Nephron (organoid): ENCODE data around the gene CAMKMT.
A peak's percentile ranks its signal among the peaks of the same experiment; 100 is the strongest.

Experiments
- H3K27ac Mint-ChIP-seq, 3 experiments: 2 replicates each; pipeline ENCODE4 v1.8.0; 2020; ENCODE audit warnings: mixed read lengths in 3 of 3, mild to moderate bottlenecking in 2 of 3, moderate library complexity in 1 of 3
- H3K27me3 Mint-ChIP-seq: 2 replicates; pipeline ENCODE4 v1.8.0; 2021; ENCODE audit warnings: low read depth, mild to moderate bottlenecking, moderate library complexity, mixed read lengths
- H3K36me3 Mint-ChIP-seq: 2 replicates; pipeline ENCODE4 v1.8.0; 2020; ENCODE audit warnings: low read depth, mixed read lengths
- H3K4me1 Mint-ChIP-seq: 2 replicates; pipeline ENCODE4 v1.8.0; 2020; ENCODE audit warnings: mixed read lengths
- H3K4me3 Mint-ChIP-seq, 3 experiments: 2 replicates each; pipeline ENCODE4 v1.8.0; 2020; ENCODE audit warnings: mild to moderate bottlenecking in 3 of 3, mixed read lengths in 3 of 3, moderate library complexity in 2 of 3
- H3K9me3 Mint-ChIP-seq: 2 replicates; pipeline ENCODE4 v1.8.0; 2020; ENCODE audit warnings: mixed read lengths
- TF ChIP-seq, protein P1 (sequence below), 3 experiments: fragments of 200-600 bp; sonication (generic); IDR thresholded peaks; one replicate each; pipeline ENCODE4 v1.5.0; 2021; ENCODE audit warnings: antibody characterized with exemption in 3 of 3; ENCODE audit not compliant: unreplicated experiment in 3 of 3

Gene CAMKMT

GRCh38 chr2:44671276-44671675, 309.5 kb downstream of the CAMKMT start:
- H3K9me3 Mint-ChIP-seq, result no peaks in the 10 kb centered on the region
- H3K4me3 Mint-ChIP-seq, result no peak overlapping the region
- no peak overlapping the region for H3K27ac Mint-ChIP-seq
- TF ChIP-seq, protein P1, sequence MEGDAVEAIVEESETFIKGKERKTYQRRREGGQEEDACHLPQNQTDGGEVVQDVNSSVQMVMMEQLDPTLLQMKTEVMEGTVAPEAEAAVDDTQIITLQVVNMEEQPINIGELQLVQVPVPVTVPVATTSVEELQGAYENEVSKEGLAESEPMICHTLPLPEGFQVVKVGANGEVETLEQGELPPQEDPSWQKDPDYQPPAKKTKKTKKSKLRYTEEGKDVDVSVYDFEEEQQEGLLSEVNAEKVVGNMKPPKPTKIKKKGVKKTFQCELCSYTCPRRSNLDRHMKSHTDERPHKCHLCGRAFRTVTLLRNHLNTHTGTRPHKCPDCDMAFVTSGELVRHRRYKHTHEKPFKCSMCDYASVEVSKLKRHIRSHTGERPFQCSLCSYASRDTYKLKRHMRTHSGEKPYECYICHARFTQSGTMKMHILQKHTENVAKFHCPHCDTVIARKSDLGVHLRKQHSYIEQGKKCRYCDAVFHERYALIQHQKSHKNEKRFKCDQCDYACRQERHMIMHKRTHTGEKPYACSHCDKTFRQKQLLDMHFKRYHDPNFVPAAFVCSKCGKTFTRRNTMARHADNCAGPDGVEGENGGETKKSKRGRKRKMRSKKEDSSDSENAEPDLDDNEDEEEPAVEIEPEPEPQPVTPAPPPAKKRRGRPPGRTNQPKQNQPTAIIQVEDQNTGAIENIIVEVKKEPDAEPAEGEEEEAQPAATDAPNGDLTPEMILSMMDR (IDR thresholded peaks at IDR 0.05; ENCODE audit: unreplicated experiment in 3 of 3), result no peak
- H3K36me3 Mint-ChIP-seq, result no peaks in the 10 kb centered on the region
- H3K4me1 Mint-ChIP-seq, result no peaks in the 10 kb centered on the region
- peaks cover 4% of the 10 kb centered on the region for H3K27me3 Mint-ChIP-seq

DNA sequence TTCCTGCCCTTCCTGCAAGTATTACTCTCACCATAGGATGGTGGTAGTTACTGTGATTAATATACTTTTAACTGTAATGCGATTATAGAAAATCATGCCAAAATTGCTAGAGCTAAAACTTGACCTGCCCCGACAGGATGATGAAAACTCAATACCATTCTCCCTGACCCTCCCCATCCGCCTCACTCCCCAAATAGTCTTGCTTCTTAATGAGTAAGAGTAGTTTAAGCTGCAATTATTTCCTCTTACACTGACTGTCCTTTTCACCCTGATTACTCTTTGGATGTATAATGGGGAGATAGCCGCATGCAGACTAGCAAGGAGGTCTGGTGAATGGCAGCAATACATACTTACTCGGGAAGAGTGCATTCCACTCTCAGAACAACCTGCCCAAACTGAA, 310.2 kb downstream of the CAMKMT start:
- no peak overlapping the region for H3K4me3 Mint-ChIP-seq
- H3K9me3 Mint-ChIP-seq, result no peaks in the 10 kb centered on the region
- H3K27me3 Mint-ChIP-seq, result peaks cover 4% of the 10 kb centered on the region
- no peaks in the 10 kb centered on the region for H3K4me1 Mint-ChIP-seq
- TF ChIP-seq, protein P1 (IDR thresholded peaks at IDR 0.05; ENCODE audit: unreplicated experiment in 3 of 3), result no peak
- no peak overlapping the region for H3K27ac Mint-ChIP-seq
- no peaks in the 10 kb centered on the region for H3K36me3 Mint-ChIP-seq

GRCh38 chr2:44672431-44672830, 310.7 kb downstream of the CAMKMT start:
- no peaks in the 10 kb centered on the region for H3K4me1 Mint-ChIP-seq
- no peak overlapping the region for H3K4me3 Mint-ChIP-seq
- H3K27ac Mint-ChIP-seq, result no peak overlapping the region
- peaks cover 4% of the 10 kb centered on the region for H3K27me3 Mint-ChIP-seq
- no peaks in the 10 kb centered on the region for H3K9me3 Mint-ChIP-seq
- no peaks in the 10 kb centered on the region for H3K36me3 Mint-ChIP-seq
- TF ChIP-seq, protein P1 (IDR thresholded peaks at IDR 0.05; ENCODE audit: unreplicated experiment in 3 of 3), result no peak

GRCh38 chr2:44674473-44675284, 312.9 kb downstream of the CAMKMT start:
- no peaks in the 10 kb centered on the region for H3K36me3 Mint-ChIP-seq
- peaks cover 4% of the 10 kb centered on the region for H3K27me3 Mint-ChIP-seq
- peaks cover 1% of the 10 kb centered on the region for H3K4me1 Mint-ChIP-seq
- TF ChIP-seq, protein P1 (IDR thresholded peaks at IDR 0.05; ENCODE audit: unreplicated experiment in 3 of 3), result no peak
- H3K4me3 Mint-ChIP-seq, result no peak overlapping the region
- no peaks in the 10 kb centered on the region for H3K9me3 Mint-ChIP-seq
- no peak overlapping the region for H3K27ac Mint-ChIP-seq

DNA sequence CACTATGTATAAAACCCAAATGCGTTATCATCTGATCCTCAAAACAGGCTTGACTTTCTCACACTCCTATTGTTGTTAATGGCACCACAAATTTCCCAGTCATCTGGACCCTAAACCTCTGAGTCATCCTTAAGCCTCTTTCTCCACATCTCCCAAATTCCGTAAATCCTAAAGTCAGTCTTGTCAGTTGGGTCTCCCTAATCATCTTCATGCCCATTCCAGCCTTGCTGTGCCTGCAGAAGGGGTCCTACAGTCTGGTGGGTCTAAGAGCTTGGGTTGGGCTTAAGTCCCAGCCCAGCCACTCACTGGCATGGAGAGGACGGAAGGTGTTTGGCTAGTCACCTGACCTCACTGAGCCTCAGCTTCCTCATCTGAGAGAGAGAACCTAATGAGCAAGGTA, 314.6 kb downstream of the CAMKMT start:
- Mint-ChIP-seq H3K9me3 (no peaks in the 10 kb centered on the region), H3K4me1 (peaks cover 18% of the 10 kb centered on the region), H3K27me3 (peaks cover 8% of the 10 kb centered on the region), H3K4me3 (no peak overlapping the region), H3K27ac (no peak overlapping the region), H3K36me3 (no peaks in the 10 kb centered on the region)
- TF ChIP-seq, protein P1 (IDR thresholded peaks at IDR 0.05; ENCODE audit: unreplicated experiment in 3 of 3), result no peak

DNA sequence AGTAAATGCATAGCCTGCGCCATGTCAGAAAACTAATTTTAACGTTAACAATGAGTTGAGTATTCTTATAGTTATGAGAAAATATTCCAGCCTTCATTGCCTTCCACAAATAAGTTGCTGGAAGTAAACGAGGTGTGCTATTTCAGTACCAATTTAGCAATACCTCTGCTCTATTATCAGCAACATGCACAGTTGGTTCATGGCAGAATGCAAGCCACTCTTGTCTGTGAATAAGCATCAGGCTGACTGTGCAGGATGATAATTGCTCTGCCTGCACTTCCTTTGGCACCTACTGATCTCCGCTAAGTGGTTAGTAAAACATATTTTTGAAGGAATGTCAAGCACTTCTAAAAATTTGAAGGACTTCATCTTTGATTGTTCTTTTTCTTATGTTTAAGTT, 317.8 kb downstream of the CAMKMT start:
- TF ChIP-seq, protein P1 (IDR thresholded peaks at IDR 0.05; ENCODE audit: unreplicated experiment in 3 of 3), result no peak
- Mint-ChIP-seq H3K9me3 (no peaks in the 10 kb centered on the region), H3K4me1 (peaks cover 24% of the 10 kb centered on the region), H3K27me3 (peaks cover 4% of the 10 kb centered on the region), H3K4me3 (no peak overlapping the region), H3K27ac (peak overlapping the region in 1 of 3 experiments; percentile 82), H3K36me3 (no peaks in the 10 kb centered on the region)
